ENCODE data around the gene TP73. TPM values are rescaled to one million over a fixed set of nuclear protein-coding genes. Genes with fewer than 3 reads are reported as not detected.
A peak's percentile ranks its signal among the peaks of the same experiment; 100 is the strongest.

TP73 gene
- total RNA-seq, 1 donor, result not detected

- TF ChIP-seq, protein P1, sequence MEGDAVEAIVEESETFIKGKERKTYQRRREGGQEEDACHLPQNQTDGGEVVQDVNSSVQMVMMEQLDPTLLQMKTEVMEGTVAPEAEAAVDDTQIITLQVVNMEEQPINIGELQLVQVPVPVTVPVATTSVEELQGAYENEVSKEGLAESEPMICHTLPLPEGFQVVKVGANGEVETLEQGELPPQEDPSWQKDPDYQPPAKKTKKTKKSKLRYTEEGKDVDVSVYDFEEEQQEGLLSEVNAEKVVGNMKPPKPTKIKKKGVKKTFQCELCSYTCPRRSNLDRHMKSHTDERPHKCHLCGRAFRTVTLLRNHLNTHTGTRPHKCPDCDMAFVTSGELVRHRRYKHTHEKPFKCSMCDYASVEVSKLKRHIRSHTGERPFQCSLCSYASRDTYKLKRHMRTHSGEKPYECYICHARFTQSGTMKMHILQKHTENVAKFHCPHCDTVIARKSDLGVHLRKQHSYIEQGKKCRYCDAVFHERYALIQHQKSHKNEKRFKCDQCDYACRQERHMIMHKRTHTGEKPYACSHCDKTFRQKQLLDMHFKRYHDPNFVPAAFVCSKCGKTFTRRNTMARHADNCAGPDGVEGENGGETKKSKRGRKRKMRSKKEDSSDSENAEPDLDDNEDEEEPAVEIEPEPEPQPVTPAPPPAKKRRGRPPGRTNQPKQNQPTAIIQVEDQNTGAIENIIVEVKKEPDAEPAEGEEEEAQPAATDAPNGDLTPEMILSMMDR (IDR thresholded peaks at IDR 0.05; ENCODE audit: insufficient read depth, low read depth, low read length), result no peak
- DNase-seq (ENCODE audit: low read depth), result peak; percentile 28
- H3K4me3 ChIP-seq (ENCODE audit: low read depth, low read length), result no peak overlapping the region
Observed at GRCh38 chr1:3668585-3669300, 16.4 kb downstream of the TP73 start.

- DNase-seq (ENCODE audit: low read depth), result no peak
- TF ChIP-seq, protein P1 (IDR thresholded peaks at IDR 0.05; ENCODE audit: insufficient read depth, low read depth, low read length), result no peak
- H3K4me3 ChIP-seq (ENCODE audit: low read depth, low read length), result no peak overlapping the region
Observed at GRCh38 chr1:3669421-3669821, 17.1 kb downstream of the TP73 start.

- TF ChIP-seq, protein P1 (IDR thresholded peaks at IDR 0.05; ENCODE audit: insufficient read depth, low read depth, low read length), result no peak
- DNase-seq (ENCODE audit: low read depth), result no peak
- H3K4me3 ChIP-seq (ENCODE audit: low read depth, low read length), result no peak overlapping the region
Observed at GRCh38 chr1:3669971-3670431, 17.7 kb downstream of the TP73 start.

DNA sequence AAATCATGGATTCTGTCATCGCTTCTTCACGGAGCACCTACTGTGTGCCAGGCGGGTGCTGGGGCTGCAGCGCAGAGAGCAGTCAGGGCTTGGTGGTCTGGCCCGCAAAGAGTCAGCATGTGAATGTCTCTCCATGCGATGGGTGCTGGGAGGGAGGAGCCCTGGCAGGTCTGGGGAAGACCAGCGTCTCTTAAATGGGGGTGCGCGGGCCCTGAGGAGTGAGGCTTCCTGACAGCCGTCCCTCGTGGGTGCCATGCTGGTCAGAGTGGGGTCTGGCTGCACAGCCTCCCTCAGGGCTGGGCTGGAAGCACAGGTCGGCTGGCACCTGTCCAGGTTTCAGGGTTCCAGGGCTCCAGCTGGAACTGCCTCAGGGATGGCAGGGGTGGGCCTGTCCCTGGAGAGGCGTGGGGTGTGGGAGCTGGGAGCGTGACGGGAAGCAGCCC is 18.5 kb downstream of the TP73 start:
- DNase-seq (ENCODE audit: low read depth), result no peak
- no peak overlapping the region for H3K4me3 ChIP-seq (ENCODE audit: low read depth, low read length)
- TF ChIP-seq, protein P1 (IDR thresholded peaks at IDR 0.05; ENCODE audit: insufficient read depth, low read depth, low read length), result no peak

GRCh38 chr1:3671371-3672180 is 19.3 kb downstream of the TP73 start:
- DNase-seq (ENCODE audit: low read depth), result no peak
- TF ChIP-seq, protein P1 (IDR thresholded peaks at IDR 0.05; ENCODE audit: insufficient read depth, low read depth, low read length), result no peak
- H3K4me3 ChIP-seq (ENCODE audit: low read depth, low read length), result no peak overlapping the region

DNA sequence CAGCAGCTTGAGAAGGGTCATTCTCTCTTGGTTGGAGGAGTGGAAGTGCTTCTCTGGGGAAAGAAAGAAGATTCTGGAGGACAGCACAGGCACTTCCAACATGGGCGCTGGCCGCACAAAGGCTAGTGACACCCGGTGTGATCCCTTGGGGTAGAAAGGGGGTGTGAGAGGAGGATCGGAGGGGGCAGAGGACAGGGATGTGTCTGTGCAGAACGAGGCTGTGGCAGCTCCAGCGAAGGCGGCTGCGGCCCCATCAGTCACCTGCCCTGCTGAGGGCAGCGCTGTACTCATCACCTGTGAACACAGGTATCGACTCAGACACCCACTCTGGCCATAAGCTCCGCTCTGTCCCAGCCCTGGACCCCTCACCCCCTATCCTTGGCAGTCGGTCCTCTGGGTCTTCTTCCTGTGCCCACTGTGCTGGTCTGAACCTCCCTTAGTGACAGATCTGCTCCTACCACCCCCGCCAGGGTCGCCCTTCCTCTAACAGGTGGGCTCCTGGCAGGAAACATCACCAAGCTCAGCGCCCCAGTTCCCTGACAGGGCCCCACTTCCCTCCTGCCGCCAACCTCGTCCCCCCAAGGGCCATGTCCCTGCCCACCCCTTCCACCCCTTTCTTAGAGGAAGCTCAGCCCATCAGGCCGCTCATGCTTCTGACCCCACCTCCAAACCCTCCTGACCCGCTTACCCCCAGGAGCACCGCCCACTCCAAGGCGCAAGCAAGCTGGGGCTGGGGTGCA is 20.1 kb downstream of the TP73 start:
- no peak overlapping the region for H3K4me3 ChIP-seq (ENCODE audit: low read depth, low read length)
- TF ChIP-seq, protein P1 (IDR thresholded peaks at IDR 0.05; ENCODE audit: insufficient read depth, low read depth, low read length), result no peak
- no peak for DNase-seq (ENCODE audit: low read depth)
